ENCODE measurements around the gene HOXB3. TPM values are rescaled to one million over a fixed set of nuclear protein-coding genes. Genes with fewer than 3 reads are reported as not detected.

Gene HOXB3
- polyA plus RNA-seq, 1 donor from 2014 or later = 0.34 TPM

DNA sequence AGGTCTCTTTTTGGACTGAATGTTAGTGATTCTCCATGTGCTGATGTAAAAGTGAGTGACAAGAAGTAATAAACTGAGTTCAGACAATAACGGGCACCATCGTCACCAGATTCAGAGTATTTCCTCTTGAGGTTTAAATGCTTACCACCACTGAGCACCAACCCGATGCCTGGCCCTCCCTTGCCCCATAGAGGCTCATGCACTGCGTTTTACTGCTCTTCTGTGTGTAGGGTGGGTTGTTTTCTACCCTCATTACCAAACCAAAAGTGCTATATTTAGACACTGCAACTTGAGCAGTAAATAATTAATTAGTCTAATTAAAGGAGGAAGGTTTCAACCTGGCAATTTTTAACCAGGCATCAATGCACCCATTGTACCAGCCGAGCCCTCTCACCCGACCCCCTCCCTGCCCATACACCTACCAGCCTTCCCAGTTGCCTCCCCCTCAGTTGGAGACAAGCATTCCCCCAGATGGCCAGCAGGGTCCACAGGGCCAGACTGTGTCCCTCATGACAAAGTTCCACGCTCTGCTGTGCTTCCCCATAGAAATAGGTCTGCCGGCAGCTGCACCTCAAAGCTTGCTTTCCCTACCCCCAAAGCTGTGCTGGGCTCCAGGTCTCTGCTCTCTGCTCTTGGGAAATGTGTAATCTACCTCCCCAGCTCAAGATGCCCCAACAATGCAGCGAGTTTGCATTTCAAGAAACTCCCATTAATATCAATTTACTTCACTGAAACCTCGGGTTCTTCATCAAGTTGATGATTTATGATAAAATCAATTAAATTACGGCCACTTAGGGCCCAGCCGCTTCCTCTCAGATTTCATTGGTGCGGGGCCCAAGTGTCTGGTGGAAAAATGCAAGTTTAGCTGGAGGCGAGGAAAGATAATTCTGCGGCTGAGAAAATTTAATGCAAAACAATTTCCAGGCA, 27.9 kb downstream of the HOXB3 start:
- Mint-ChIP-seq H3K4me1 (no peaks in the 10 kb centered on the region), H3K4me3 (no peak overlapping the region), H3K9me3 (no peaks in the 10 kb centered on the region), H3K27ac (no peak overlapping the region), H3K36me3 (no peaks in the 10 kb centered on the region), H3K27me3 (peaks cover 15% of the 10 kb centered on the region)

DNA sequence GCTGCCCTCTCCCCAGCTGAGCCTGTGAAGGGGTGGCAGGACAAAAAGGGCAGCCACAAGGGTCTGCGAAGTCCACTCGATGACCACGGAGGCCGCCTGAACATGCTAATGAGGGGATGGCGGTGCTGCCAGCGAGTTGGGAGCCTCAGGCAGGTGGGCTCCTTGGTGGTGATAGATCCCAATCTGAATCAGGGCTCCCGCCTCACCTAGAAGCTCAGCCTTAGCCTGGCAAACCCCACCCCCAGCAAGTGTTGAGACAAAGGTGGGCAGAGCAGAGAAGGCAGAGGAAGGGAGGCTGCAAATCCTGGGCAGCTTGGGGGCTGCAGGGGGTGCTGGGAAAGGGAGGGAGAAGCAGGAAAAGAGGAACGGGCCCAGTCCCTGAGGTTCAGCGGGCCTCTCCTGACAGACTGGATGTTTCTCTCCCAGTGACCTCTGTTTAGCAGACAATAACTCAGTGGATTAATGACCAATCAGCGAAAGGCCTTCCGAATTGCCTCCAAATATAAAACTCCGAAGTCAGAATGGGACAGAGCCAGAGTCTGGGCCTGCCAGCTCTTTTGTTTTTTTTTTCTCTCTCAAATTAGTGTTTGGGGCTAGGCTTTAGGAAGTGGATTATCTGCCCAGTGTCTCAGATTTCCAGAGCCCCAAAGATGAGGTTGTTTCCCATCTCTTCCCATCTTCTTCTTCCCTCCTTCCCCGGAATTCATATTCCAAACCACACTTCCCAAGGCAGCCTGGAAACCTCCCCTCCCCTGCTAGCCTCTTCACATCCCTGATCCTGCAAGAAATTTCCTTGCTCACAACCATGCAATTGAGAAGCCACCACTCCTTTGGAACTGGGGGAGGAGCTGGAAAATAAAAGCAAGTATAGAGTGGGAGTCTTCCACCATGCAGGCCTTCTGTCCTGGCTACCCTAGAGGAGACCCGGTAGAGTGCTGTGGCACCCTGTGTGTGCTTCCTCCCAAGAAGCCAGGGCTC, 29.9 kb downstream of the HOXB3 start:
- H3K4me3 Mint-ChIP-seq = no peak overlapping the region
- H3K27ac Mint-ChIP-seq = no peak overlapping the region
- peaks cover 17% of the 10 kb centered on the region for H3K27me3 Mint-ChIP-seq
- peaks cover 0 to 2% (median 1%) of the 10 kb centered on the region in 3 donors for H3K4me1 Mint-ChIP-seq
- H3K9me3 Mint-ChIP-seq = no peaks in the 10 kb centered on the region
- no peaks in the 10 kb centered on the region for H3K36me3 Mint-ChIP-seq

DNA sequence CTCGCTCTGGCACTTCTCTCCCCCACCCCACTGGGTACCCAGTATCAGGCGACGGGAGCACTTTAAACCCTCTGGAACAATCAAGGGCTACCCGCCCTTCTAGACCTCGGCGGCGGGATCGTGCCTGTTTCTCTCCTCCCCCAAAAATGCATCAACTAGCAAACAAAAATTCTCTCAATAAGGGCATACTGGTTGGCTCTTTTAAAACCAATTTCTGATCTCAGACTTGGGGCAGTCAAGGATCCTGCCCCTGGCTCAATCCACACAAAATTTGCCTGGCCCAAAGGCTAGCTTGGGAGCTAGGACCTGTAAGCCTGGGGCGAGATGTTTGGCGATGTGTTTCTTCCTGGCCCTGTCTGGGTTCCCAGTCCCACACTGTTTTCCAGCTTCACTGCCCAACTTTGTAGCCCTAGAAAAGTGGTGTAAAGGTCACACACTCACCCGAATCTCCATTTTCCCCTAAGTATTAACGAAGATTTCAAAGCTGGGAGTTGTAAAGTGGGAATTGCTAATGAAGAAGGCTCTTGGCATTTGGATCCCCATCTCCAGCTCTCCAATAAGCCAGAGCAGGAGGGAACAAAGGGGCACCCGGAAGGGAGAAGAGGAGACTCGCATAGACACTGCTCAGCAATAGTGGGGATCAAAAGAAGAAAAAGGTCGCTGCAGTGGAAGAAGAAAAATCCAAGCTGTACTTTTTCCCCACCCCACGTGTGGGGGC, 30.8 kb downstream of the HOXB3 start:
- H3K4me1 Mint-ChIP-seq = peaks cover 0 to 2% (median 1%) of the 10 kb centered on the region in 3 donors
- H3K27me3 Mint-ChIP-seq = peaks cover 17% of the 10 kb centered on the region
- no peak overlapping the region for H3K27ac Mint-ChIP-seq
- no peak overlapping the region for H3K4me3 Mint-ChIP-seq
- no peaks in the 10 kb centered on the region for H3K36me3 Mint-ChIP-seq
- H3K9me3 Mint-ChIP-seq = no peaks in the 10 kb centered on the region

DNA sequence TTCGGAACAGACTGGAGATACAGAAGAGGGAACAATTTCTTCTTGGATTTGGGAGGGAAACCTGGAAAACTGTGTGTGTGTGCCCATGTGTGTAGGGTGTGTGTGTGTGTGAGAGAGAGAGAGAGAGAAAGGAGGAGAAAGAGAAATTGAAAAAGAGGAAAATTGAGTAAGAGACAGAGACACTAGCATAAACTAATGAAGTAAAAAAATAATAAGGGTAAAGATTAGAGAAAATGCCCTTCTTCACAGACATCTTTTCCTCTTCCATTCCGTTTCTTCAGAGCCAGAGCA, 31.3 kb downstream of the HOXB3 start:
- H3K9me3 Mint-ChIP-seq = no peaks in the 10 kb centered on the region
- H3K27ac Mint-ChIP-seq = no peak overlapping the region
- H3K27me3 Mint-ChIP-seq = peaks cover 17% of the 10 kb centered on the region
- H3K4me1 Mint-ChIP-seq = peaks cover 0 to 2% (median 1%) of the 10 kb centered on the region in 3 donors
- H3K4me3 Mint-ChIP-seq = no peak overlapping the region
- H3K36me3 Mint-ChIP-seq = no peaks in the 10 kb centered on the region

DNA sequence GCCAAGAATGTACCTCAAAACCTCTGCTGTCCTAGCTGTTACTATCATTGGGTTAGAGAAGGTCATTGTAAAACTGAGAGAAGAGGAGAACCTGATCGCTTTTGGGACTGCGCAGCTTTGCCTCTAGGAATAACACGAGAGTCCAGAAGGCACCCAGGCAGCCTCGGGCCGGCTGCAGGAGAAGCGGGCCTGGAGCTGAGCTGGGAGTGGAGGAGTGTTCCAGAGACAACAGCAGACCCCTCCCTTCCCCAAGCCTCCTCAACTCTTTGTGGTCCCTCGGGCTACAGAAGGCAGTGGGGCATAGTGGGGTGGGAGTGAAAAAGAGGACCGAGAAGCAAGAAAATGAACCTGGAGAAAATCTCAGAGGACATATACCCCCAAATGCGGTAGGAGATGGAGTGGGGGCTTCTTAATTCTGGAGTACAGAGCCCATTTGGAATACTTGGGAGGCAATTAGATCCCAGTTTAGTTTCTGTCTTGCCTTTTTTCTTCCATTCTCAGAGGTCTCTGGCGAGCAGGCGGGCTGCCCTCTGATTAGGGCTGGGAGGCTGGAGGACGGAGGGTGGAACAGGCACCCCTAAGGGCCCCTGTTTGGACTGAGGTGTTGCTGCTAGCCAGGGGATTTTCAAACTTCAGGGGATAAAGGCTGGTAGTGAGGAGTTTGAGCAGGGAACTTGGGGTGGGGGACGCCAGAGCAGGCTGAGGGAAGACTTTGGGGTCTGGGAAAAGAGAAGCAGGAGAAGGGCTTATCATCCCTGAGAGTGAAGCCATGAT, 31.8 kb downstream of the HOXB3 start:
- H3K4me3 Mint-ChIP-seq = peak overlapping the region in 1 of 4 donors; percentile 12
- H3K4me1 Mint-ChIP-seq = peaks cover 0 to 2% (median 1%) of the 10 kb centered on the region in 3 donors
- no peaks in the 10 kb centered on the region for H3K9me3 Mint-ChIP-seq
- H3K27me3 Mint-ChIP-seq = peaks cover 19% of the 10 kb centered on the region
- H3K36me3 Mint-ChIP-seq = no peaks in the 10 kb centered on the region
- no peak overlapping the region for H3K27ac Mint-ChIP-seq

DNA sequence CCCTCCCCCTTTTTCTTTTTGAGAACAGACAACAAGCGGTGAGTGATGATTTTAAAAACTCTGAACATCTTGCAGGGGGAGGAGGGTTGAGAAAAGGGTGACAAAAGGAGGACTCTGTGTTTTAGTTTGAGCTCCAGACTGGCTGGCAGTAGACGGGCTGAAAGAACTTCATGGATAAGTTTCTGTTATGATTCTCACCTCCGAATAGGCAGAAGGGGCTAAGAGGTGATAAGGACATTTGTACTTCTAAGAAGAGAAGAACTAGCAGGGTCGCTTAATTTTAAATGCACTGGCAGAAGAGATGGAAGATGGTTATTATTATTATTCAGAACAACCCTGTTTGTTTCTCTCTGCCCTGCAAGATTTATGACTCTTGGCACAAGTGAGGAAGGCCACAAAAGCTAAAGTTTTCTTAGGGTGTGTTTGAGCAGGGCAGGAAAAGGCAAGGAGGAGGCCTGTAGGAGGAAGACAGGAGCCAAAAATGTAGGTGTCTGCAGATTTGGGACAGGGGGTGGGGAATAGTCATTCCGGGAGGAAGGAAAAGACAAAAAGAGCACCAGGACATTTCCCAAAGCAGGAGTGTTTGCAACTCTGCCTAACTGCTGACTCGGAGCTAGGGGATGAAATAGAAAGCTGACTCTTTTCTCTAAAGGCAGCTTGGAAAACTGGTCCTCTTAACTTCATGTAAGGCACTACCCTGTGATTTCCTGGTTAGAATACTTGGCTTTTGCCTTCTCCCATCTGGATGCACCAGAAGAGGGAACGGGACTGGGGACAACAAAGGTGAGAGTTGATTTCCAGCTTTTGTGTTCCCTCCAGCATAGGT, 33.3 kb downstream of the HOXB3 start:
- no peak overlapping the region for H3K27ac Mint-ChIP-seq
- peaks cover 20% of the 10 kb centered on the region for H3K27me3 Mint-ChIP-seq
- H3K36me3 Mint-ChIP-seq = peaks cover 3% of the 10 kb centered on the region
- no peaks in the 10 kb centered on the region for H3K9me3 Mint-ChIP-seq
- peaks cover 0 to 2% (median 1%) of the 10 kb centered on the region in 3 donors for H3K4me1 Mint-ChIP-seq
- H3K4me3 Mint-ChIP-seq = no peak overlapping the region

GRCh38 chr17:48556229-48556575, 33.8 kb downstream of the HOXB3 start:
- Mint-ChIP-seq H3K4me3 (peak overlapping the region in 1 of 4 donors; percentile 54), H3K4me1 (peaks cover 0 to 2% (median 1%) of the 10 kb centered on the region in 3 donors), H3K9me3 (no peaks in the 10 kb centered on the region), H3K27me3 (peaks cover 20% of the 10 kb centered on the region), H3K27ac (no peak overlapping the region), H3K36me3 (peaks cover 3% of the 10 kb centered on the region)

GRCh38 chr17:48555258-48556228, 34.5 kb downstream of the HOXB3 start:
- Mint-ChIP-seq H3K27me3 (peaks cover 20% of the 10 kb centered on the region), H3K36me3 (peaks cover 3% of the 10 kb centered on the region), H3K9me3 (no peaks in the 10 kb centered on the region), H3K4me3 (peak overlapping the region in 3 of 4 donors; percentile 66 to 82 (median 79)), H3K4me1 (peaks cover 0 to 2% (median 1%) of the 10 kb centered on the region in 3 donors), H3K27ac (no peak overlapping the region)

DNA sequence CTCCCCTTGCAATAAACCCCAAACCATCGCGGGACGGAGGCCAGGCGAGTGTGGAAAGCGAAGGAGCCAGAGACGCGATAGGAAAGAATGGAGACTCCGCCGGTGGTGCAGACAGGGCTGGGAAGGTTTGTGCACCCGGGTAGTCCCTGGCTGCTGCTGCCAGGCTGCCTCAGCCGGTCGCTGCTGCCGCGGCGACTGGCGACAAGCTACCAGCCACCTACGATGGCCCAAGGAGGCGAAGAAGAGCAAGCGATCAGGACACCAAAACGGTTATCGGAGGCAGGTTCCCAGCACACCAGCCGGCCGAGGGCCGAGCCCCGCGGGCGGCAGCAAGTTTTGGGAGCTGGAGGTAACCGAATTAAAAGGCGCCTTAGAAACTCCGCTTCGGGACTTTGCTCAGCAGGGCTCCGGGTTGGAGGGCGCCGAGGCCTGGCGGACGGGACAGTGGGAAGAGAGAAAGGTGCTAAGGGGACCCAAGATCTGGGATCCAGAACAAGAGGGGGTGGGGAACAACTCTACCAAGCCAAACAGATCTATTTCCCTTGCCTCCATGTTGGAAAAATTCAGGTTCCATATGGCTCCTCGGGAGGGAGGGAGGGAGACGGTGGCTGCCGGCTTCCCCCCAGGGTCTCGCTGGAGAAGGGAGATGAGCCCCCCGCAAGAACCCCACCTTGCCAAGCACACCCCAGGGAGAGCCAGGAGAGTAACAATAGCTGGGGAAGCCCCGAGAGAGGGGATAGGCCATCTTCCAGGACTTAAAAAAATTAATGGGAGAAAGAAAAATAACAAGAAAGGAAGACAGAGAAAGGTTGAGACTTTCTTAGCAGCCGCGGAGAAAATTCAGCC, 35.4 kb downstream of the HOXB3 start:
- no peaks in the 10 kb centered on the region for H3K9me3 Mint-ChIP-seq
- peaks cover 23% of the 10 kb centered on the region for H3K27me3 Mint-ChIP-seq
- no peak overlapping the region for H3K27ac Mint-ChIP-seq
- H3K4me1 Mint-ChIP-seq = peaks cover 0 to 2% (median 1%) of the 10 kb centered on the region in 3 donors
- H3K36me3 Mint-ChIP-seq = peaks cover 3% of the 10 kb centered on the region
- peak overlapping the region in 1 of 4 donors; percentile 85 for H3K4me3 Mint-ChIP-seq

- no peaks in the 10 kb centered on the region for H3K9me3 Mint-ChIP-seq
- no peak overlapping the region for H3K4me3 Mint-ChIP-seq
- peaks cover 0 to 2% (median 1%) of the 10 kb centered on the region in 3 donors for H3K4me1 Mint-ChIP-seq
- H3K27ac Mint-ChIP-seq = no peak overlapping the region
- H3K36me3 Mint-ChIP-seq = peaks cover 3% of the 10 kb centered on the region
- H3K27me3 Mint-ChIP-seq = peaks cover 23% of the 10 kb centered on the region
Observed at GRCh38 chr17:48553826-48554225, 36.2 kb downstream of the HOXB3 start.

DNA sequence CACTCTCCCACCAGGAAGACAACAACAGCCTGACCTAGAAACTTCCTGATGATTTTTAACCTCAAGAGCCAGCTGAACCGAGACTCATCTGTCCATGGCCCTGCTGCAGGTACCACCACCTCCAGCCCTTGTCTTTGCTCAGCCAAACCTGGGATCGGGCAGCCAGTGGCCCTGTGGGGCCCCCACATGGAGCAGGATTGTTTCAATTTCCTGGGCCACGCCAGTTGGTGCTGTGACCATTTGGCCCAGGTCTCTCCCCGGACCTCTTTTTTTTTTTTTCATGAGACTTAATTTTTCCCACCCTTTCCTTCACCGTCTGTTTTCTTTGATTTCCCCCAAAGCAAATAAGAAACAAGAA, 36.9 kb downstream of the HOXB3 start:
- H3K36me3 Mint-ChIP-seq = peaks cover 3% of the 10 kb centered on the region
- no peak overlapping the region for H3K4me3 Mint-ChIP-seq
- peaks cover 18% of the 10 kb centered on the region for H3K27me3 Mint-ChIP-seq
- peaks cover 0 to 2% (median 1%) of the 10 kb centered on the region in 3 donors for H3K4me1 Mint-ChIP-seq
- H3K27ac Mint-ChIP-seq = no peak overlapping the region
- no peaks in the 10 kb centered on the region for H3K9me3 Mint-ChIP-seq
